ENCODE measurements around the gene MAVS. TPM values are rescaled to one million over a fixed set of nuclear protein-coding genes. Genes with fewer than 3 reads are reported as not detected.

Gene MAVS
- polyA plus RNA-seq, 1 of the 3 experiments (the other 2 are of a cell fraction) = 9.1 TPM

DNA sequence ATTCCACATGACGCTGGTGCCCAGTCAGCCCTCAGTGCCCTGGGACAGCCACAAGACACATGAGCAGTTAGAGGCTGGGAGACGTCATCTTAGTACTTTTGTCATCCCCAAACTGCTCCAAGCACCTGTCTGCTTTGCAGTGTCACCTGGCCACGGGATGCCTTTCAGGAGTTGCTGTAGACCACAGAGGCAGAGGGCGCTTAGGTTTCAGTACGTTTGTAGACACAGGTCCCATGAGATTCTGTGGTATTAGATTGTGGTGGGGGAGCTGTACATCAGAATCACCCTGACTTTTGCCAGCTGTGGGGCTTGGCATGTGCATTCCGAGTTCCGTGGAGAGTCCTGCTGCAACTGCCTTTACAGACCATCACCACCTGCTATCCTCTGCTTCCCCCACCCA lies 16.7 kb downstream of the MAVS start (continued):
- TF ChIP-seq, protein P1, sequence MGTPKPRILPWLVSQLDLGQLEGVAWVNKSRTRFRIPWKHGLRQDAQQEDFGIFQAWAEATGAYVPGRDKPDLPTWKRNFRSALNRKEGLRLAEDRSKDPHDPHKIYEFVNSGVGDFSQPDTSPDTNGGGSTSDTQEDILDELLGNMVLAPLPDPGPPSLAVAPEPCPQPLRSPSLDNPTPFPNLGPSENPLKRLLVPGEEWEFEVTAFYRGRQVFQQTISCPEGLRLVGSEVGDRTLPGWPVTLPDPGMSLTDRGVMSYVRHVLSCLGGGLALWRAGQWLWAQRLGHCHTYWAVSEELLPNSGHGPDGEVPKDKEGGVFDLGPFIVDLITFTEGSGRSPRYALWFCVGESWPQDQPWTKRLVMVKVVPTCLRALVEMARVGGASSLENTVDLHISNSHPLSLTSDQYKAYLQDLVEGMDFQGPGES (IDR thresholded peaks at IDR 0.05; ENCODE audit: low read depth, low read length) = no peak
- TF ChIP-seq MXI1 (IDR thresholded peaks at IDR 0.05; ENCODE audit: low read depth, low read length) = no peak
- TF ChIP-seq USF2 (IDR thresholded peaks at IDR 0.05; ENCODE audit: borderline replicate concordance, low read depth, low read length) = no peak

GRCh38 chr20:3864518-3864917 lies 17.9 kb downstream of the MAVS start:
- Histone ChIP-seq H3K36me3 (replicated peaks in 1 of 2; ENCODE audit: control insufficient read depth in 1 of 2, insufficient read depth in 2 of 2, low read length in 1 of 2) (peaks cover 35 to 56% of the 10 kb centered on the region in 2 experiments), H3K4me2 (no peak overlapping the region), H3F3A (replicated peaks; ENCODE audit: insufficient read depth) (peaks cover 11% of the 10 kb centered on the region), H3K9me3 (no peaks in the 10 kb centered on the region), H3K27me3 (ENCODE audit: insufficient read depth) (no peaks in the 10 kb centered on the region), H3K9ac (no peak overlapping the region), H3K4me3 (ENCODE audit: low read depth in 2 of 2, low read length in 1 of 2) (no peak overlapping the region), H3K27ac (ENCODE audit: low read depth in 2 of 2, low read length in 1 of 2) (no peak overlapping the region), H3K79me2 (ENCODE audit: insufficient read depth) (no peaks in the 10 kb centered on the region; the same call in 1 of the 2 replicates), H3K4me1 (ENCODE audit: control insufficient read depth in 1 of 2, insufficient read depth in 2 of 2, low read depth in 1 of 2, low read length in 1 of 2) (no peaks in the 10 kb centered on the region; a peak in 1 of 4 replicates), H2AFZ (ENCODE audit: low read depth) (no peak overlapping the region), H4K20me1 (ENCODE audit: insufficient read depth) (no peaks in the 10 kb centered on the region), H3K9me2 (no peaks in the 10 kb centered on the region)
- 100% methylated on average over 5 of the region's 5 CpGs for WGBS (ENCODE audit: low lambda C conversion rate)
- CTCF ChIA-PET = interaction anchor here (1.0 to 2.7 kb wide), 3 partner anchors 9 to 78 kb away, joined by 3 to 11 read pairs (median 7); partner anchors contain the start of gene CENPB
- POLR2A ChIA-PET = no interaction called here
- DNase-seq = no peak
- TF ChIP-seq SIN3A (IDR thresholded peaks at IDR 0.05; ENCODE audit: borderline replicate concordance, low read depth, low read length) (no peak), EZH2phosphoT487 (IDR thresholded peaks at IDR 0.05; ENCODE audit: borderline replicate concordance, low read depth) (no peak), GABPA (IDR thresholded peaks at IDR 0.05; ENCODE audit: low read depth) (no peak), RXRA (IDR thresholded peaks at IDR 0.05; ENCODE audit: borderline replicate concordance, low read depth) (no peak), JUND (IDR thresholded peaks at IDR 0.05) (no peak), GATA2 (CRISPR knock-in tag; IDR thresholded peaks at IDR 0.05) (no peak), MXI1 (IDR thresholded peaks at IDR 0.05; ENCODE audit: low read depth, low read length) (no peak), ELF1 (IDR thresholded peaks at IDR 0.05) (no peak), TEAD4 (IDR thresholded peaks at IDR 0.05; ENCODE audit: borderline replicate concordance, insufficient read depth) (no peak)
- TF ChIP-seq, protein P2, sequence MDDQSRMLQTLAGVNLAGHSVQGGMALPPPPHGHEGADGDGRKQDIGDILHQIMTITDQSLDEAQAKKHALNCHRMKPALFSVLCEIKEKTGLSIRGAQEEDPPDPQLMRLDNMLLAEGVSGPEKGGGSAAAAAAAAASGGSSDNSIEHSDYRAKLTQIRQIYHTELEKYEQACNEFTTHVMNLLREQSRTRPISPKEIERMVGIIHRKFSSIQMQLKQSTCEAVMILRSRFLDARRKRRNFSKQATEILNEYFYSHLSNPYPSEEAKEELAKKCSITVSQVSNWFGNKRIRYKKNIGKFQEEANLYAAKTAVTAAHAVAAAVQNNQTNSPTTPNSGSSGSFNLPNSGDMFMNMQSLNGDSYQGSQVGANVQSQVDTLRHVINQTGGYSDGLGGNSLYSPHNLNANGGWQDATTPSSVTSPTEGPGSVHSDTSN (IDR thresholded peaks at IDR 0.05) = no peak
- TF ChIP-seq, protein P3, sequence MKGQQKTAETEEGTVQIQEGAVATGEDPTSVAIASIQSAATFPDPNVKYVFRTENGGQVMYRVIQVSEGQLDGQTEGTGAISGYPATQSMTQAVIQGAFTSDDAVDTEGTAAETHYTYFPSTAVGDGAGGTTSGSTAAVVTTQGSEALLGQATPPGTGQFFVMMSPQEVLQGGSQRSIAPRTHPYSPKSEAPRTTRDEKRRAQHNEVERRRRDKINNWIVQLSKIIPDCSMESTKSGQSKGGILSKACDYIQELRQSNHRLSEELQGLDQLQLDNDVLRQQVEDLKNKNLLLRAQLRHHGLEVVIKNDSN (IDR thresholded peaks at IDR 0.05; ENCODE audit: borderline replicate concordance, low read depth) = no peak
- TF ChIP-seq, protein P4, sequence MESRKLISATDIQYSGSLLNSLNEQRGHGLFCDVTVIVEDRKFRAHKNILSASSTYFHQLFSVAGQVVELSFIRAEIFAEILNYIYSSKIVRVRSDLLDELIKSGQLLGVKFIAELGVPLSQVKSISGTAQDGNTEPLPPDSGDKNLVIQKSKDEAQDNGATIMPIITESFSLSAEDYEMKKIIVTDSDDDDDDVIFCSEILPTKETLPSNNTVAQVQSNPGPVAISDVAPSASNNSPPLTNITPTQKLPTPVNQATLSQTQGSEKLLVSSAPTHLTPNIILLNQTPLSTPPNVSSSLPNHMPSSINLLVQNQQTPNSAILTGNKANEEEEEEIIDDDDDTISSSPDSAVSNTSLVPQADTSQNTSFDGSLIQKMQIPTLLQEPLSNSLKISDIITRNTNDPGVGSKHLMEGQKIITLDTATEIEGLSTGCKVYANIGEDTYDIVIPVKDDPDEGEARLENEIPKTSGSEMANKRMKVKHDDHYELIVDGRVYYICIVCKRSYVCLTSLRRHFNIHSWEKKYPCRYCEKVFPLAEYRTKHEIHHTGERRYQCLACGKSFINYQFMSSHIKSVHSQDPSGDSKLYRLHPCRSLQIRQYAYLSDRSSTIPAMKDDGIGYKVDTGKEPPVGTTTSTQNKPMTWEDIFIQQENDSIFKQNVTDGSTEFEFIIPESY (IDR thresholded peaks at IDR 0.05; ENCODE audit: borderline replicate concordance, low read depth) = no peak
- TF ChIP-seq, protein P5, sequence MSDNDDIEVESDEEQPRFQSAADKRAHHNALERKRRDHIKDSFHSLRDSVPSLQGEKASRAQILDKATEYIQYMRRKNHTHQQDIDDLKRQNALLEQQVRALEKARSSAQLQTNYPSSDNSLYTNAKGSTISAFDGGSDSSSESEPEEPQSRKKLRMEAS (IDR thresholded peaks at IDR 0.05; ENCODE audit: low read depth) = no peak

All from SK-N-SH (cell line).